Stimulated activated CD4-positive, alpha-beta T cell treated with anti-CD3 and anti-CD28 coated beads, TNF-alpha, amount 100 ng/mL, for 24 hours (primary cell): ENCODE data around the gene P4HA3.
"Not testable (repeated sequence)": the region's sequence is repeated elsewhere in the genome, so short reads cannot be mapped to it uniquely, and the experiment has no call there.

Experiments used
- DNase-seq, 3 experiments: peaks; one replicate each; pipeline ENCODE4 v3.0.0-alpha.2; 2020; ENCODE audit warnings: low read depth in 3 of 3

Gene P4HA3

DNA sequence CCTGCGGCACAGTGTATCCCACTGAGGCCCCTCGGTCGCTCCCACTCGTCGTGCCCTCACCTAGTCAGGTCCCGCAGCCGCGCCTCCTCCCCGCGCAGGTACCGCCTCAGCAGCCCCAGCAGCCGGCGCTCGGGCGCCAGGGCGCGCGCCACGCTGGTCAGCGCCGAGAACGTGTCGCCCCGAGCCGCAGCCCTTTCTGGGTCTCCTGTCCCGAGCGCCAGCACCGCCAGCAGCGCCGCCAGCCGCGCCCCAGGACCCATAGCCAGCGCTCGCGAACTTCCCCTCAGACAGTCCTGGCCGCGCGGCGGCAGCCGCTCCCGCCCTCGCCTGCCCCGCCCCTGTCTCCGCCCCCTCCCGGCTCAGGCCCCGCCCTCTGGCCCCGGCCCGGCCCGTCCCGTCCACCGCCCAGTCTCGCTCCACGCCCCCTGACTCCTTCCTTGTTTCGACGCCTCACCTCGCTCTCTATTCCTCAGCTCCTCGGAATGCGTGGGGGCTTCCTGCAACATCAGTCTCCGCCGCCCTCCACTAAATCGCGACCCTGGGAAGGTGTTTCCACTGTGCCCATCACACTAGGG, at the start of gene P4HA3:
Gene P4HA3 (minus strand): TSS at position 289 of the 575 bp plus-strand sequence. CDS start 29 bp downstream, at position 260.
- peak in 2 of 3 experiments; percentile 9 to 70 for DNase-seq

GRCh38 chr11:74357449-74357848, 46.0 kb upstream of the P4HA3 start:
- DNase-seq, result no peak

DNA sequence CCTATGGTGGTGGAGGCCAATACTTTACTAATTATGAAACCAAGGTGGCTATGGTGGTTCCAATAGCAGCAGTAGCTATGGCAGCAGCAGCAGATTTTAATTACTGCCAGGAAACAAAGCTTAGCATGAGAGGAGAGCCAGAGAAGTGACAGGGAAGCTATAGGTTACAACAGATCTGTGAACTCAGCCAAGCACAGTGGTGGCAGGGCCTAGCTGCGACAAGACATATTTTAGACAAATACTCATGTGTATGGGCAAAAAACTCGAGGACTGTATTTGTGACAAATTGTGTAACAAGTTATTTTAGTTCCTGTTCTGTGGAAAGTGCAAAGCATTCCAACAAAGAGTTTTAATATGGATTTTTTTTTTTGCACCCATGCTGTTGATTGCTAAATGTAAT, 44.2 kb upstream of the P4HA3 start:
- no peak for DNase-seq

DNA sequence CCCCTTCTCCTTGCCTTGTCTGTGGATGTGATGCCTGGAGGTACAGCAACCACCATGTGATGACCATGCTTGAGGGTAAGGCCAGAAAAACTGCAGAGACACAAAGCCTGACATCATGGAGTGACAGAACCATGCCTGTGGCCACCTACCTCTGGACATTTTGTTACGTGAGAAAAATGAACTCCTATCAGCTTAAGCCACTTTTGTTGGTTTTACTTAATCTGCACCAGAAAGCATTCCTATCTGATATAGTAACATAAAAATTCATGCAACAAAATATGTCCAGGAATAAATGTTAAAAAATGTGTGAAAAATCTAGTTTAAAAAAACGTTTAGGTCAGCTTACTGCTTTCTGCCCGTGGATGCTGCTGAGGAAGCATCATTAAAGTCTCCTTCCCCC, 42.6 kb upstream of the P4HA3 start:
- no peak for DNase-seq

DNA sequence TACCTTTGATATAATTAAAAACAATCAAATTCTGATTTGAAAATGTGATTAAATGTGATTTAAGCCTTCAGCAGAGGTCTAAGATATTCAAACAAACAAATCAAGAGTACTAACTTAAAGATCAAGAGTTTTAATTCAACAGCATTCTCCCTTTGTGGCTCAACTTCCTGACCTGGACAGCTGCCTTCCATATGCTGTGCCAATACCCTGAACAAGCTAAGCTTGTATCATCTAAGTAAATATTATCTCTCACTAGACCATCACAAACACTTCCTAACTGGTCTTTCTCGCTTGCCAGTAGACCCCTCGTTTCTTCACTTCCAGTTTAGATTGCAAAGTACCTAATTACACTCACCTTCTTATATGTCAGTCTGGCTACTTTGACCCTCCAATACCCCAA, 35.9 kb upstream of the P4HA3 start:
- DNase-seq, result no peak

DNA sequence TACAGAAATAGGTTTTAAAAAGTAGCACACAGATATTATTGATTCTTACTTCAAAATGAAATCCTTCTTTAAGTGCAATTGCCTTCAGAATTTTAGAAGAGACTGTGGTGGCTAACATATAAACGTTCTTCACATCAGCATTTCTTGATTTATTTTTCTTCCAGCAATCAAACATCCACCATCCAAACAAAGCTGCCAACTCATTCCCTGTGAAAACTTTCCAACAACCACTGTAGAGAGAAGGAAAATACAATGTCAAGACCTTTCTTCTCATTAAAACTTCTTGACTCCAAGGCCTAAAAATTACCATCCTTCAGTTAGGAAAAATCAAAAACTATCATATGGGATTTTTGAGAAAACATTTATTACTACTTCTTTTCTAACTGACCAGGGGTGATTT, 34.0 kb upstream of the P4HA3 start:
- DNase-seq, result no peak

DNA sequence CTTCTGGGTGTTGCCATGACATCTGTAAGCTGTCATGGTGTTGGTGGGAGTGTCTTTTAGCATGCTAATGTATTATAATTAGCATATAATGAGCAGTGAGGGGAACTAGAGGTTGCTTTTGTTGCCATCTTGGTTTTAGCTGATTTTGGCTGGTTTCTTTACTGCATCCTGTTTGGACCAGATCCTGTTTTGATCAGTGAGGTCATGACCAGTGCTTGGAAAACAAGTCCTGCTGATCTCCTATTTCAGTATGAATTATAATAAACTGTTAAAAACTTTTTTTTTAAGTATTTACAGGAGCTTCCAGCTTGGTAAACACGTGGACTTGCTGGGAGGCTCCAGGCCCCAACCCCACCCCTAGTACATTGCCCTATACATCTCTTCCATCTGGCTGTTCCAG, 30.5 kb upstream of the P4HA3 start:
- no peak for DNase-seq

DNA sequence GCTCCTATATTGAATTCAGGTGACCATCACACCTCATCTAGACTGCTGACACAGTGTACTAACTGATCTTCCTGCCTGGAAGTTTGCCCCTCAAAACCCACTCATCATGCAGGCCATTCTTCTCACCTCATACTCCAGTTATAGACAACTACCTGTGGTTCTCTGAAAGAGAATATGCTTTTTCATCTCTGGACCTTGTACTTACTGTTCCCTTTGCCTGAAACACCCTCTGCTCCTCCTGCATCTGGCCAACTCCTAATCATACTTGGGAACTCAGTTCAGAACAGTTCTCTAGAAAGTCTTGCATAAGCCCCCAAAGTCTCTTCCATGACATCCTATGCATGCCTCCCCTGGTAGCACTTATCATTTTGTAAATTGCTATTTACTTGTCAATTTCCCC, 28.2 kb upstream of the P4HA3 start:
- DNase-seq, result no peak

DNA sequence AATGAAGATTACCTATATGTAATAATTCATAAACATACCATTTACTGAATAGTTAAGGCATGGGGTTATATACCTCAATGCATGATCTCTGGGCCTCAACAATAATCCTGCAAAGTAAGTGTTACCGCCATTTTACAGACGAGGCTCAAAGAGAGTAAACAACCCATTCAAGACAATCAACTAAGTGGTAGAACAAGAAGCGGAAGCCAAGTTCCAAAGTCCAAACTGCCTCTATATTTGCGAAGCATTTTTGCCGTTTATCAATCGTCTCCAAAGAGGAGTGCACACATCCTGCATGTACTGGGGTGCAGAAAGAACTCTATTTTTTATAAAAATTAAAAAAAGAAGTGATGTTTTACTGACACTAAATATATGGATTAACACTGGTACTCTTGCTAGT, 27.5 kb upstream of the P4HA3 start:
- DNase-seq, result no peak

- DNase-seq, result no peak
These were observed 21.8 kb upstream of the P4HA3 start for GRCh38 chr11:74333193-74333592.

- no peak for DNase-seq
These were observed 20.9 kb upstream of the P4HA3 start for GRCh38 chr11:74332291-74332690.

DNA sequence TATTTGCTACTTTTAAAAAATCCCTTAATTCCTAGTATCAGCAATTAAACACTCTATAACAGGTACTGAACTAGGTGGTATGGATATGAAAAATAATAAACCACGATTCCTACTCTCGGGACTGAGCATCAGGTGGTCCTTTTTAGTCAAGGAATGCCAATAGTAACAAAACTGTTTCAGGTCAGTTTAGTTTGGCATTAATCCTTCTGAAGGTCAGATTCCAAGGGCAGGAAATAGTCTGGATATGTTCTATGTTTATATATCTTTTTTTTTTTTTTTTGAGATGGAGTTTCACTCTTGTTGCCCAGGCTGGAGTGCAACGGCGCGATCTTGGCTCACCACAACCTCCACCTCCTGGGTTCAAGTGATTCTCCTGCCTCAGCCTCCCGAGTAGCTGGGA, 19.6 kb upstream of the P4HA3 start:
- DNase-seq, result not testable (repeated sequence)

DNA sequence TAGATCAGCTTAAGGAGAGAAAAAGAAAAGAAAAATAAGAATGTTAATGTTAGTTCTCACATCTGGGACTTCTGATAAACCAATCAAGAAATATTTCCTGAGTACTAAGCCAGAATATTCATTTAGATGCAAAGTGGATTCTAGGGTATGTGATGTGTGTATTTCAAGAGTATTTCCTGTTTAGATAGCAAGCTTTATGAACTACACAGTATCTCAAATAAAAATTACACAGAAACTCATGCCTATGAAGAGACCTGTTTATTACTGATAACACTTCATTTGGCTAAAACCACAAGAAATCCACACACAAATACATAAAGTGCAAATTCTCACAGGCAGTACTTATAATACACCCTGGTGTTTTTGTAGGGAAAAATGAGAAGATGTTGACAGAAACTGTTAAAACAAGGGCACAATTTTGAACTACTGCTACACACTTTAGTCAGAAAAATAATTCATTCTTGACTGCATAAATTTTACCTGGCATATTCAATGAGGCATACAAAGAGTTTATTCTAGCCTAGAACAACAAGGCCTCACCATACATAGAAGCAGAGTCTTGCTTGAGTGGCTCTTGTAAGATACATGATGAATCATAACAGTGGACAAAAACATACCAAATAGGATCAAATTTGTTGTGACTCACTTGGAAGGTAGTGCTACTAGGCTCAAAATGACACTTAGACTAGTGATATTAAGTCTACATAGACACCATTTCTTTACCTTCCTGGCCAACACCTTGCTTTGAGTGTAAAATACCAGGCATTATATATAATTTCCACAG, 18.8 kb upstream of the P4HA3 start:
- no peak for DNase-seq

GRCh38 chr11:74327076-74327475, 15.6 kb upstream of the P4HA3 start:
- no peak for DNase-seq

- DNase-seq, result no peak
These were observed 15.2 kb upstream of the P4HA3 start for GRCh38 chr11:74326665-74327064.

GRCh38 chr11:74325649-74326645, 14.5 kb upstream of the P4HA3 start:
- no peak for DNase-seq

- DNase-seq, result no peak
These were observed 11.2 kb upstream of the P4HA3 start for GRCh38 chr11:74322667-74323066.

GRCh38 chr11:74321487-74322188, 10.2 kb upstream of the P4HA3 start:
- DNase-seq, result peak in 1 of 3 experiments; percentile 18

GRCh38 chr11:74320538-74320937, 9.1 kb upstream of the P4HA3 start:
- DNase-seq, result no peak

DNA sequence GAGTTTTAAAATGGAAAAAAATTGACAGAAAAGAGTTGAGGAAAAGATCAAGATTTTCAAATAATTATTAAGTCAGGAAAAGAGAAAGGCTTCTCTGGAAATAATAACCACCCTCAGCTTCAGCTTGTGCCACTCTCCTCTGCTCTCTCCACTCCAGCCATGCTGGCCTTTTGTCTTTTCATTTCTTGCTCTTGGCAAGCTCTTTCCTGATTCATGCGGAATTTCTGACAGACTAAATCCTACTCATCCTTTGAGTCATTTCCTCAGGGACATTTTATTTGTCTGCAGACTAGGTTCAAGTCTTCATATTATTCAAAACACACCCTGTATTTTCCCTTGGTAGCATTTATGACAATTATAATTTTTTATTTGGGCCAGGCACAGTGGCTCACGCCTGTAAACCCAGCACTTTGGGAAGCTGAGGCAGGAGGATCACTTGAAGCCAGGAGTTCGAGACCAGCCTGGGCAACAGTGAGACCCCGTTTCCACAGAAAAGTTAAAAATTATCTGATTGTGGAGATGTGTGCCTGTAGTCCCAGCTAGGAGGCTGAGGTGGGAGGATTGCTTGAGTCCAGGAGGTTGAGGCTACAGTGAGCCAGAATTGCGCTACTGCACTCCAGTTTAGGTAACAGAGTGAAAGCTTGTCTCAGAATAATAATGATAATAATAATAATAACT, 7.8 kb upstream of the P4HA3 start:
- DNase-seq, result no peak
